K562 (cell line): ENCODE results near the gene SNCG. TPM values are rescaled to one million over a fixed set of nuclear protein-coding genes. Genes with fewer than 3 reads are reported as not detected.
A peak's percentile ranks its signal among the peaks of the same experiment; 100 is the strongest.

Source experiments
- MAX ChIP-seq: sonication (generic); formaldehyde crosslinking; IDR thresholded peaks from 2 replicates; pipeline ENCODE4 v1.9.0; 2022; ENCODE audit warnings: mild to moderate bottlenecking, missing genetic modification reagents
- MGA ChIP-seq: fragments of 450-650 bp; IDR thresholded peaks from 2 replicates; pipeline ENCODE4 v1.6.1; 2016; ENCODE audit warnings: mild to moderate bottlenecking, moderate library complexity
- polyA plus RNA-seq, 8 experiments: library from polyadenylated mRNA; depleted of rRNA in 4 of 8; stranded (reverse) in 5 of 8; unstranded in 3 of 8; fragments of >200 nt; fragmentation: Nextera tagmentation in 2 of 8; fragmentation: Illumina TruSeq in 1 of 8; extraction: Ambion mirVana in 2 of 8; extraction: Trizol in 1 of 8; gene quantifications; 2 replicates each; pipeline versions ENCODE4 v1.2.1 to v1.2.3, GENCODE V29; 2011 to 2014; ENCODE audit warnings: inconsistent platforms in 1 of 8, missing spikeins in 1 of 8
- total RNA-seq, 7 experiments: library from RNA; depleted of rRNA in 6 of 7; stranded (reverse); fragments of >200 nt in 6 of 7; fragmentation: Illumina TruSeq in 2 of 7; extraction: Trizol in 2 of 7; gene quantifications; 2 replicates each; pipeline versions ENCODE4 v1.2.1 to v1.2.3, GENCODE V29; 2011 to 2021; ENCODE audit warnings: low replicate concordance in 1 of 7

The SNCG gene
- total and polyA plus RNA-seq, 9 of the 15 experiments (the other 6 are each of a cell fraction or from before 2014, with no cell fraction given) = 9.8 to 146 (median 93.6) TPM

- TF ChIP-seq MGA (peak; percentile 26; the same call in 1 of the 2 replicates), MAX (no peak)
These were observed 17.7 kb upstream of the SNCG start (continued) for GRCh38 chr10:86940677-86941076.
